HK-2 (cell line): Measurements from ENCODE around the gene STK36.

Experiments used
- DNase-seq: peaks from one replicate; pipeline ENCODE4 v3.0.0-alpha.2; 2018; ENCODE audit not compliant: unreplicated experiment

Gene STK36

GRCh38 chr2:218659988-218660358 lies 11.9 kb upstream of the STK36 start:
- DNase-seq = no peak

- no peak for DNase-seq
Measured at GRCh38 chr2:218662377-218662776, 9.5 kb upstream of the STK36 start.

DNA sequence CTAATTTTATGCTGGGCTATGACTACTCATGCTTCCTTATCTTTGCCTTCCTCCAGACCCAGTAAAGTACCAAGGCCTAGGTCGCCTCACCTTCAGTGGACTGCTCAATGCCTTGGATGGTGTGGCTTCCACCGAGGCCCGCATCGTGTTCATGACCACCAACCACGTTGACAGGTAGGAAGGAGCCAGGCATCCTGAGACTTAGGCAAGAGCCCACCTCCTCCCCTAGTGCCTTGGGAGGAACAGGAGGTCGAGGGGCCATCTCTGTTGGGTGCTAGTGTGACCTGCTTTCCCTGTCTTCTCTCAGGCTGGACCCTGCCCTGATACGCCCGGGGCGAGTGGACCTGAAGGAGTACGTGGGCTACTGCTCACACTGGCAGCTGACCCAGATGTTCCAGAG lies 9.1 kb upstream of the STK36 start:
- DNase-seq = no peak

- DNase-seq = no peak
Measured at GRCh38 chr2:218663901-218664300, 8.0 kb upstream of the STK36 start.

DNA sequence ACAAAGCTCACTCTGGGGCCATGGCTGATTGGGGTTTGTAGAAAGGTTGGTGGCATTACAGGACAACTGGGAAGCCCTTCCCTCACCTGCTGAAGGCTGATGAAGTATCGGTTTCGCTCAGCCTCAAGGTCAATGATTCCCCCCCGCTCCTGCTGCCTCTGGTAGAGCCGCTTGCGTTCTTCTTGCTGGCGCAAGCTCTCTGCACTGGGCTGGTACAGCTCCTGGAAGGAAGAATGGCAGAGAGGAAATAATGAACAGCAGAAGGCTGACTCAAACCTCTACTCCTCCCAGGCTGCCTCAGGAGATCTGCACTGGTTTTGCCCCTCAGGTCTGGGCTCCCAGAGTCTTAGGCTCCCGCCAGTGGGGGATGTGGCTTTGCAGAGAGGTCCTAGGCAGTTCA lies 7.2 kb upstream of the STK36 start:
- DNase-seq = no peak

GRCh38 chr2:218671097-218671653 lies 711 bp upstream of the STK36 start:
- no peak for DNase-seq

GRCh38 chr2:218679119-218679518 lies 7.2 kb downstream of the STK36 start:
- no peak for DNase-seq

DNA sequence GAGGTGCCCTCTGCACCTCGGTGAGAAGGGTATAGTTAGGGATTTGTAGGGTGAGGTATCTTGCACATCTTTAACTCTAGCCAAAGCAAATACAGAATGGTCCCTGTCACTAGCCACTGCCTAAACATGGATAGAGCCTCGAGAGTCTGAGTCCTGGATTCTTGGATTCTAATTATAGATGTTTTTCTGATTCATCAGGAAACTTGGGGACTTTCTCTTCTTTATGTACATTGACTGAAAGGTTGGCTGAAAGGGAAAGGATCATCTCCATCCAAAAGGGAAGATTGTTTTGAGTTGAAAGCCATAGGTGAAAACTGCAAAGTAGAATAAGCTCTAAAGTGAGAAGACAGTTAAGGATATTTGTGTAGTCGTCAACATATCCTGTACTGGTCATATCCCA lies 8.2 kb downstream of the STK36 start:
- DNase-seq = no peak

DNA sequence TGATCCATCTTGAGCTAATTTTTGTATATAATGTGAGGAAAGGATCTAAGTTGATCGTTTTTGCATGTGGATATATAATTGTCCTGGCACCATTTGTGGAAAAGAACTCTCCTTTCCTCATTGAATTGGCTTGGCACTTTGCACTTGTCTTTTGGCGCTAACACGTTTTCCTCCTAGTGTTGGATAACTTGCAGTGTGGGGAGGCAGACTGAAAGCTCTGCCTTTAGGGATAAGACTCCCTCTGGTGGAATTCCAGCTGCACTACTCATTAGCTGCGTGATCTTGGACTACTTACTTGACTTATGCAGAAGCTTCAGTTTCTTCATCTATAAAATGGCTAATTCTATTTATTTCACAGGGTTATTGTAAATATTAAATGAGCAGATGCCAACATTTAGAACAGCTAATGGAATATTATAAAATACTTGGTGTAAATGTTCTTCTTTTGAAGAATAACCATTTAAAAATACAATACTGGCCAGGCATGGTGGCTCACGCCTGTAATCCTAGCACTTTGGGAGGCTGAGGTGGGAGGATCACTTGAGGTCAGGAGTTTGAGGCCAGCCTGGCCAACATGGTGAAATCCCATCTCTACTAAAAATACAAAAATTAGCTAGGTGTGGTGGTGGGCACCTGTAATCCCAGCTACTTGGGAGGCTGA lies 15.6 kb downstream of the STK36 start:
- DNase-seq = peak; percentile 29

DNA sequence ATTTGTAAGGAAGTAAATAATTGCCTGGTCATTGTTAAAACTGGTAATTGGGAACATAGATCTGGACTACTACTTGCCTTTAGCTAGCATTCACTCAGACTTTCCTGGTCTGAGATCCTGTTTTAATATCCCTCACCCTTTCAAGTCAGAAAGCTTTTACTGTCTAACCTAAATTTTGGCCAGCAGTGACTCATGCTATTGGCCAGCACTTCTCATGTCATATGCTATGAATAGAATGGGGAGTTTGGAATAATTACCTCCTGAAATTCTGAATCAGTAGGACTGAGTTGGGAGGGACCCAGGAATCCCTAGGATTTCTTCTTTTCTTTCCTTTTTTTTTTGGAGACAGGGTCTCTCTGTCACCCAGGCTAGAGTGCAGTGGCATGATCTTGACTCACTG lies 19.3 kb downstream of the STK36 start:
- DNase-seq = no peak

GRCh38 chr2:218694405-218695145 lies 22.7 kb downstream of the STK36 start:
- peak; percentile 27 for DNase-seq

DNA sequence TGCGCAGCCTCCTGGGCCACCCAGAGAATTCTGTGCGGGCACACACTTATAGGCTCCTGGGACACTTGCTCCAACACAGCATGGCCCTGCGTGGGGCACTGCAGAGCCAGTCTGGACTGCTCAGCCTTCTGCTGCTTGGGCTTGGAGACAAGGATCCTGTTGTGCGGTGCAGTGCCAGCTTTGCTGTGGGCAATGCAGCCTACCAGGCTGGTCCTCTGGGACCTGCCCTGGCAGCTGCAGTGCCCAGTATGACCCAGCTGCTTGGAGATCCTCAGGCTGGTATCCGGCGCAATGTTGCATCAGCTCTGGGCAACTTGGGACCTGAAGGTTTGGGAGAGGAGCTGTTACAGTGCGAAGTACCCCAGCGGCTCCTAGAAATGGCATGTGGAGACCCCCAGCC lies 27.0 kb downstream of the STK36 start:
- no peak for DNase-seq

GRCh38 chr2:218701806-218702205 lies 29.9 kb downstream of the STK36 start:
- DNase-seq = no peak

DNA sequence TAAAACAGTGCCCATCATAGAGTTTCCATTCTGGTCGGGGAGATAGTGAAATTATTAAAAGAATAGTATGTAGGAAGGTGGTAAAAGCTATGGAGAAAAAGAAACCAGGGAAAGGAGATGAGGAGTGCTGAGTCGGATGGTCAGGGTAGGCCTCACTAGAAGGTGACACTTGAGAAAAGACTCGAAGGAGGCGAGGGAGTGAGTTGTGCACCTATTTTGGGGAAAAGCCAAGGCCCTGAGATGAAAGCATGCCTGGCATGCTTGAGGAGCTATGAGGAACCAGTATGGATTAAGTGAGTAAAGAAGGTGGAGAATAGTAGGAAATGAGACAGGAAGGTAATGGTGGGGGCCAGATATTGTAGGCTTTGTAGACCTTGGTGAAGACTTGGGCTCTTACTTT lies 31.5 kb downstream of the STK36 start:
- DNase-seq = no peak

DNA sequence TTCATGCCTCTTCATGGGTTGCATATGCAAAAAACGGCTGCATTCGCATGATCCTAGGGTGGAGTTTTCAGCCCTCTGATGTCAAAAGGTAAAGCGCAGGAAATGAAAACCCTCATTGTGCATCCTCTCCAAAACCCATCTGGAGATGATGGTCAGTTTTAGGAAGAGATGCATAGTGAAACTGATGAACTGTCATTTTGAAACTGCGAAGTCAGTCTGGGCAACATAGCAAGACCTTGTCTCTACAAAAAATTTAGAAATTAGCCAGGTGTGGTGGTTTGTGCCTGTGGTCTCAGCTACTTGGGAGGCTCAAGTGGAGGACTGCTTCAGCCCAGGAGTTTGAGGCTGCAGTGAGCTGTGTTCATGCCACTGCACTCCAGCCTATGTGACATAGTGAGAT lies 36.2 kb downstream of the STK36 start:
- no peak for DNase-seq

DNA sequence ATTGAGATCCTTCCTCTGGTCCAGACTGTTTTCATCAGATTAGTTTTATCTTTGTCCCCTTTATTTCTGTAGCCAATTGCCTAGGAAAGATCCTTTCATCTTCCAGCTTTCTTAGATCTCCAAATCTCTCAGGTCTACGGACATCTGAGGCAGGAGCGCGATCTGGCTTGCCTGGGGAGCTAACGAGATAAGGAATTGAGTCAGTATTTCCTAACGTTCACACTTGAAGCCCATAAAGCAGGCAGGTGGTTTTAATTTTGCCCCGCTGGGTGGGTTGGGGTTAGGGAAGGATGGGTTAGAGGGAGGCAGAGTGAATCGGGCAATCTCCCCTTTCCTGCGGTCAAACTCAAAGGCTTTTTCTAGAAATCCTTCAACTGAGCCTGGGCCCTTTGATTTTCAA lies 38.0 kb downstream of the STK36 start:
- no peak for DNase-seq

DNA sequence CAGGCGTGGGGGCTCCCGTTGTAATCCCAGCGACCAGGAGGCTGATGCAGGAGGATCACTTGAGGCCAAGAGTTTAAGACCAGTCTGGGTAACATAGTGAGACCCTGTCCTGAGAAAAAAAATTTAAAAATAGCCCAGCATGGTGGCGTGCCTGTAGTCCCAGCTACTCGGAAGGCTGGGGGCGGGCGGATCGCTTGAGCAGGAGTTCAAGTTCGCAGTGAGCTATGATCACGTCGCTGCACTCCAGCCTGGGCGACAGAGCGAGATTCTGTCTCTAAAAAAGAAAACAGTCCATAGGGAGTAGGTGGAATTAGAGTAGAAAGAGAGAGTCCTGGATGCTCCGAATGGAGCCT lies 38.4 kb downstream of the STK36 start:
- no peak for DNase-seq

DNA sequence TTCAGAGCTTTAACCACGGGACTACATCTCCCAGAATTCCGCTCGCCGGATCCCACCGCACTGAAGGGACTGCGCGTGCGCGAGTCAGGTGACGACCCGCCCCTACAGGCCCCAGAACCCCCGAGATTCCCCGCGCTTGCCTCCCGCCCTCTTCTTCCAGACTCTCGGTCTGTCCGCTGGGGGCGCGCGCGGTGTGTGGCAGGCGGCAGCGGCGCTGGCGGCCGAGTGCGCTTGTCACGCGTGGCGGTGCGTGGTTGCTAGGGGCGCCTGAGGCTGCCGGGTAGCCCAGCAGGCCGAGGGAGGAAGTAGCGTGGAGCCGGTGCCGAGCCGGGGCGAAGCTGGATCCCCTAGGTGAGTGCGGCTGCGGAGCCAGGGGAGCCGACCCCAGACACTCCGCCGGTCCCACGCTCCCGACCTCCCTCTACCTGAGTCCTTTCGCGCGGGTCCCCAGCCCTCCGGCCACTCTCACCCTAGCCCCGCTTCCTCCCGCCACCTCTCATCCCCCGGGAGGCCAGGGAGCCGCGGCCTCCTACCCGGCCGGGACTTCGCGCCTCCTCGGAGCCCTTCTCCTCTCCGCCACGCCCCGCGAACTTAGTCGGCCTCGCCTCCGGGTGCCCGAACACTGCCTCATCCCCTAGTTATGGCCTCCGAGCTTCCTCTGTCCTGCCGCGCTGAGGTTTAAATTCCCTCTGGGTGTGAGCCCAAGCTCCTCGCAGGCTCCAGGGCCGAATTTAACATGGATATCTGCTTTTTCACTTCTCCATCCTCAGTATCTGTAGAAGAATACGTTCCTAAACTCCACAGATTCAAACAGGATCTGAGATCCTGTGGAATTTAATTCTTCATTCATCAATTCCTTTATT lies 39.0 kb downstream of the STK36 start, which contains the start of gene TTLL4:
TSS of gene TTLL4 (plus strand) at position 149 of the 863 bp plus-strand sequence. CDS start 26,842 bp downstream, outside the sequence.
- DNase-seq = peak; percentile 98

GRCh38 chr2:218711550-218711929 lies 39.7 kb downstream of the STK36 start:
- no peak for DNase-seq

DNA sequence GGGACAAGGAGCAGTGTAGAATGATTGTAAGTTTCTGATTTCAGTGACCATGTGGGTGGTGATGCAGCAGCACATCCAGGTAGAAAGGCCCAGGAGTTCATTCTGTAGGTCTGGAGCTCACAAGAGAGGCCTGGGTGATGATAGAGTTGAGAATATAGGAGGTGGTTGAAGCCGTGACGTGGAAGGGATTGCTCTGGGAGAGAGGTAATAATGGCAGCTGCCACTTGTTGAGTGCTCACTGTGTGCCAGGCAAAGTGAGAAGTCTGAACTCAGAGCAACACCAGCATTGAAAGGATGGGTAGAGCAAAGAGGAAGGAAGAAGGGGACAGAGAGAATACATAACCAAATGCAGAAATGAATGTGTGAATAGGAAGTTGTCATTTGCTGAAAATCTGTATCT lies 42.0 kb downstream of the STK36 start:
- DNase-seq = no peak

GRCh38 chr2:218716070-218716469 lies 44.2 kb downstream of the STK36 start:
- DNase-seq = no peak

DNA sequence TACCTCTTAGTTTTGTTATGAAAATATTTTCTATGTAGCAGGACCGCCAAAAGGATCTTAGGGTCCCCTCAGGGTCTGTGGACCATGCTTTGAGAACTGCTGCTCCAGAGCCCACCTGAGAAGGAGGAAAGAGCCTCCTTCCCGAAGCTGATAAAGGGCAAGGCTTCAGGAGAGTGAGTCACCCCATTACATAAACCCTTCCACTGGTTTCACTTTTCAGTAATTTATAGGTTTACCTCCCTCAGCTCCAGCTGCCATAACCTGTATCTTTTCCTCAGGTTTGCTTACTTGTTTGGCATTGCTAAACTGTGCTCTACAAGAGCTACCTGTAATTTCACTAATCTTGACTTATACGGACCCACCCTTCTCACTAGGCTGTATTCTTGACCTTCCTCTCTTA lies 45.4 kb downstream of the STK36 start:
- no peak for DNase-seq
